Left ventricle myocardium inferior (tissue), 1 donor: ENCODE data around the gene PPL. TPM values are rescaled to one million over a fixed set of nuclear protein-coding genes. Genes with fewer than 3 reads are reported as not detected.
A peak's percentile ranks its signal among the peaks of the same experiment; 100 is the strongest.

Source experiments
- DNase-seq: peaks from one replicate; pipeline ENCODE4 v3.0.0-alpha.2; 2020
- H3K27ac ChIP-seq: fragments of 200-600 bp; replicated peaks from 2 replicates; pipeline ENCODE4 v1.8.0; 2021
- H3K27me3 ChIP-seq: fragments of 200-600 bp; 2 replicates; pipeline ENCODE4 v1.8.0; 2021; ENCODE audit warnings: low read depth
- H3K36me3 ChIP-seq: fragments of 200-600 bp; 2 replicates; pipeline ENCODE4 v1.8.0; 2021
- H3K4me1 ChIP-seq: fragments of 200-600 bp; 2 replicates; pipeline ENCODE4 v1.8.0; 2021
- H3K4me3 ChIP-seq: fragments of 200-600 bp; 2 replicates; pipeline ENCODE4 v1.8.0; 2021; ENCODE audit warnings: mild to moderate bottlenecking, moderate library complexity
- H3K9me3 ChIP-seq: fragments of 200-600 bp; replicated peaks from 2 replicates; pipeline ENCODE4 v1.8.0; 2021
- CTCF ChIP-seq: fragments of 200-600 bp; IDR thresholded peaks from 2 replicates; pipeline ENCODE4 v1.8.0; 2021; ENCODE audit warnings: antibody characterized with exemption, mild to moderate bottlenecking, borderline replicate concordance
- intact Hi-C: fragments of 100-400 bp; cut with micrococcal nuclease; formaldehyde crosslinking; loops from one replicate; pipeline ENCODE4 v1.11.0; 2022
- total RNA-seq: library from RNA; stranded (reverse); fragmentation: NEBNext Ultra II Directional; extraction: Animal tissue kit (Norgen Biotek cat#: 25700); gene quantifications from one replicate; pipeline ENCODE4 v1.2.1, GENCODE V29; 2021
- donor health status: DM: no; HTN: yes; CAD: no; lungs with severe emphysema.

Gene PPL
- total RNA-seq, 1 donor from 2014 or later, result 7.6 TPM

GRCh38 chr16:4962716-4963115 is 25.8 kb upstream of the PPL start:
- H3K36me3 ChIP-seq, result no peaks in the 10 kb centered on the region
- TF ChIP-seq CTCF, result no peak
- intact Hi-C loops, result no loop called here
- peaks cover 12% of the 10 kb centered on the region for H3K4me1 ChIP-seq
- no peaks in the 10 kb centered on the region for H3K27me3 ChIP-seq
- no peaks in the 10 kb centered on the region for H3K9me3 ChIP-seq
- DNase-seq, result no peak
- H3K27ac ChIP-seq, result no peak overlapping the region
- no peak overlapping the region for H3K4me3 ChIP-seq

GRCh38 chr16:4960579-4960978 is 23.6 kb upstream of the PPL start:
- peaks cover 18% of the 10 kb centered on the region for H3K4me1 ChIP-seq
- DNase-seq, result no peak
- intact Hi-C loops, result no loop called here
- no peak overlapping the region for H3K27ac ChIP-seq
- H3K4me3 ChIP-seq, result no peak overlapping the region
- no peak for TF ChIP-seq CTCF
- no peaks in the 10 kb centered on the region for H3K27me3 ChIP-seq
- H3K9me3 ChIP-seq, result no peaks in the 10 kb centered on the region
- H3K36me3 ChIP-seq, result no peaks in the 10 kb centered on the region

- no peak for TF ChIP-seq CTCF
- Histone ChIP-seq H3K9me3 (no peaks in the 10 kb centered on the region), H3K36me3 (no peaks in the 10 kb centered on the region), H3K27ac (no peak overlapping the region), H3K4me3 (peak overlapping the region; percentile 71), H3K4me1 (peaks cover 18% of the 10 kb centered on the region), H3K27me3 (no peaks in the 10 kb centered on the region)
- intact Hi-C loops, result no loop called here
- no peak for DNase-seq
Measured at GRCh38 chr16:4958510-4959438, 21.8 kb upstream of the PPL start.

- Histone ChIP-seq H3K27me3 (no peaks in the 10 kb centered on the region), H3K4me3 (peak within 1 kb of the TSS; percentile 71), H3K4me1 (peaks cover 18% of the 10 kb centered on the region), H3K9me3 (no peaks in the 10 kb centered on the region), H3K36me3 (no peaks in the 10 kb centered on the region), H3K27ac (peak within 1 kb of the TSS; percentile 69)
- DNase-seq, result peak; percentile 97
- intact Hi-C loops, result no loop called here
- no peak for TF ChIP-seq CTCF
Measured at GRCh38 chr16:4957720-4958509, 21.0 kb upstream of the PPL start, which contains the start of gene SEC14L5. TSS of gene SEC14L5 (plus strand) at chr16:4958330. CDS start at chr16:4959324, 994 bp downstream.

GRCh38 chr16:4957420-4957719 is 20.4 kb upstream of the PPL start:
- no peak for DNase-seq
- Histone ChIP-seq H3K9me3 (no peaks in the 10 kb centered on the region), H3K4me3 (peak overlapping the region; percentile 71), H3K27me3 (no peaks in the 10 kb centered on the region), H3K27ac (peak overlapping the region; percentile 69), H3K4me1 (peaks cover 18% of the 10 kb centered on the region), H3K36me3 (no peaks in the 10 kb centered on the region)
- TF ChIP-seq CTCF, result no peak
- intact Hi-C loops, result no loop called here
